ENCODE data around the gene AFM.

Gene AFM, protein sequence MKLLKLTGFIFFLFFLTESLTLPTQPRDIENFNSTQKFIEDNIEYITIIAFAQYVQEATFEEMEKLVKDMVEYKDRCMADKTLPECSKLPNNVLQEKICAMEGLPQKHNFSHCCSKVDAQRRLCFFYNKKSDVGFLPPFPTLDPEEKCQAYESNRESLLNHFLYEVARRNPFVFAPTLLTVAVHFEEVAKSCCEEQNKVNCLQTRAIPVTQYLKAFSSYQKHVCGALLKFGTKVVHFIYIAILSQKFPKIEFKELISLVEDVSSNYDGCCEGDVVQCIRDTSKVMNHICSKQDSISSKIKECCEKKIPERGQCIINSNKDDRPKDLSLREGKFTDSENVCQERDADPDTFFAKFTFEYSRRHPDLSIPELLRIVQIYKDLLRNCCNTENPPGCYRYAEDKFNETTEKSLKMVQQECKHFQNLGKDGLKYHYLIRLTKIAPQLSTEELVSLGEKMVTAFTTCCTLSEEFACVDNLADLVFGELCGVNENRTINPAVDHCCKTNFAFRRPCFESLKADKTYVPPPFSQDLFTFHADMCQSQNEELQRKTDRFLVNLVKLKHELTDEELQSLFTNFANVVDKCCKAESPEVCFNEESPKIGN

DNA sequence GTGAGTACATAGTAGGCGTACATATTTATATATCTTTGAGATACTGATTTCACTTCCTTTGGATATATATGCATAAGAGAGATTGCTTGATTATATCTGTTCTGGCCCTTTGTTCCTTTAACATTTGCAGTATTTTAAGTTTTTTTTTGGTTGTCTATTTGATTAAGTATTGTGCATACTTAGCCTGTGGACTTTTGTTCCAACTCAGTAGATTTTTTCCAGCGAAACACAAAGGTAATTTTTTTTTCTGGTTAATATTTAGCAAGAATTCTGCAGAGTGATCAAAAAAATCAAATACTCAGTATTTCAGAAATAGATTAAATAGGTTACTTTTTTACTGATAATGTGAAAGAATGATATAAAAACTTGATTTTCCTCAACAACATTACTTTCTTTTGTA, at the start of gene AFM:
TSS of gene AFM (plus strand) at position 388 of the 400 bp plus-strand sequence. CDS start 31 bp downstream, outside the sequence.
- no peak for DNase-seq

DNA sequence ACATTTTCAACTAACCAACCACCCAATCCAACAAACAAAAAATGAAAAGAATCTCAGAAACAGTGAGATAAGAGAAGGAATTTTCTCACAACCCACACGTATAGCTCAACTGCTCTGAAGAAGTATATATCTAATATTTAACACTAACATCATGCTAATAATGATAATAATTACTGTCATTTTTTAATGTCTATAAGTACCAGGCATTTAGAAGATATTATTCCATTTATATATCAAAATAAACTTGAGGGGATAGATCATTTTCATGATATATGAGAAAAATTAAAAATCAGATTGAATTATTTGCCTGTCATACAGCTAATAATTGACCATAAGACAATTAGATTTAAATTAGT, 49.8 kb upstream of the AFM start:
- no peak for DNase-seq

DNA sequence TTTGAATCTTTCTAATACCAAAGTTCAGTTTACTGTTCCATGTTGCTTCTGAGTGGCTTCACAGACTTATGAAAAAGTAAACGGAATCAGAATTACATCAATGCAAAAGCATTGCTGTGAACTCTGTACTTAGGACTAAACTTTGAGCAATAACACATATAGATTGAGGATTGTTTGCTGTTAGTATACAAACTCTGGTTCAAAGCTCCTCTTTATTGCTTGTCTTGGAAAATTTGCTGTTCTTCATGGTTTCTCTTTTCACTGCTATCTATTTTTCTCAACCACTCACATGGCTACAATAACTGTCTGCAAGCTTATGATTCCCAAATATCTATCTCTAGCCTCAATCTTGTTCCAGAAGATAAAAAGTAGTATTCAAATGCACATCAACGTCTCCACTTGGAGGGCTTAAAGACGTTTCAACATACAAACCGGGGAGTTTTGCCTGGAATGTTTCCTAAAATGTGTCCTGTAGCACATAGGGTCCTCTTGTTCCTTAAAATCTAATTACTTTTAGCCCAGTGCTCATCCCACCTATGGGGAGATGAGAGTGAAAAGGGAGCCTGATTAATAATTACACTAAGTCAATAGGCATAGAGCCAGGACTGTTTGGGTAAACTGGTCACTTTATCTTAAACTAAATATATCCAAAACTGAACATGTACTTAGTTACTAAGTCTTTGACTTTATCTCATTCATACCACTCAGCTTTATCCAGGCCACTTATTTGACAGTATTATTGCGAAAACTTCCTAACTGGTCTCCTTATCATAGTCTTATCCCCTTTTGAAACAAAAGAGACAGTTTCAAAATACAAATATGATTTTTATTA, 49.2 kb upstream of the AFM start:
- DNase-seq, result no peak

DNA sequence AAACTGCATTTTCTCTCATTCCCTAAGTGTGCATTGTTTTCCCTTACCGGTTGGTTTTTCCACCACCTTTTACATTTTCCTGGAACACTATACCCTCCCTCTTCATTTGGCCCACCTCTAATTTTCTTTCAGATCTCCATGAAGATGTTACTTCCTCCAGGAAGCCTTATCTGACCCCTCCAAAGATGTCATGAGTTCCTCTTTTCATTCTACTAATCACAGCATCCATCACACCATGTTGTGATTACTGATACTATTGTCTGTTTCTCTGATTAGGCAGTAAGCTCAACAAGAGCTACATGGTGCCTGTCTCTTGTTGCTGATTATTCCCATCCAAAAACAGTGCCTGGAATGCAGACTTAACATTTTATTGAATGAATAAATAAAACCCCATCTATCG, 48.4 kb upstream of the AFM start:
- DNase-seq, result no peak

DNA sequence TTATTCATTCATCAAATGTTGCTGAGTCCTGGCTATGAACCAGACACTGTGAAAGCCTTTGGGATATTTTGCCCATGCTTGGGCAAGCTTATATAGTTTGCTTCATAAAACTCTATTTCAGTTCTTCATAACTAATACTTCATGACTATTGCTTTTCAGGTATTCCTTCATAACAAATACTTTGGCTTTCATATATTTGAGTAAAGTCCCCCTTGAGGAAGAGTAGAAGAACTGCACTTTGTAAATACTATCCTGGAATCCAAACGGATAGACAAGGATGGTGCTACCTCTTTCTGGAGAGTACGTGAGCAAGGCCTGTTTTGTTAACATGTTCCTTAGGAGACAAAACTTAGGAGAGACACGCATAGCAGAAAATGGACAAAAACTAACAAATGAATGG, 47.2 kb upstream of the AFM start:
- no peak for DNase-seq

DNA sequence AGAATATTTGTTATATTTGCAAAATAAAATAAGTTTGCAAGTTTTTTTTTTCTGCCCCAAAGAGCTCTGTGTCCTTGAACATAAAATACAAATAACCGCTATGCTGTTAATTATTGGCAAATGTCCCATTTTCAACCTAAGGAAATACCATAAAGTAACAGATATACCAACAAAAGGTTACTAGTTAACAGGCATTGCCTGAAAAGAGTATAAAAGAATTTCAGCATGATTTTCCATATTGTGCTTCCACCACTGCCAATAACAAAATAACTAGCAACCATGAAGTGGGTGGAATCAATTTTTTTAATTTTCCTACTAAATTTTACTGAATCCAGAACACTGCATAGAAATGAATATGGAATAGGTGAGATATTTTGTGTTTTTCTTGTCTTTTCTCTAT, 45.6 kb upstream of the AFM start, which contains the start of gene AFP:
TSS of gene AFP (plus strand) at position 238 of the 400 bp plus-strand sequence. CDS start at position 280, 42 bp downstream.
- no peak for DNase-seq

DNA sequence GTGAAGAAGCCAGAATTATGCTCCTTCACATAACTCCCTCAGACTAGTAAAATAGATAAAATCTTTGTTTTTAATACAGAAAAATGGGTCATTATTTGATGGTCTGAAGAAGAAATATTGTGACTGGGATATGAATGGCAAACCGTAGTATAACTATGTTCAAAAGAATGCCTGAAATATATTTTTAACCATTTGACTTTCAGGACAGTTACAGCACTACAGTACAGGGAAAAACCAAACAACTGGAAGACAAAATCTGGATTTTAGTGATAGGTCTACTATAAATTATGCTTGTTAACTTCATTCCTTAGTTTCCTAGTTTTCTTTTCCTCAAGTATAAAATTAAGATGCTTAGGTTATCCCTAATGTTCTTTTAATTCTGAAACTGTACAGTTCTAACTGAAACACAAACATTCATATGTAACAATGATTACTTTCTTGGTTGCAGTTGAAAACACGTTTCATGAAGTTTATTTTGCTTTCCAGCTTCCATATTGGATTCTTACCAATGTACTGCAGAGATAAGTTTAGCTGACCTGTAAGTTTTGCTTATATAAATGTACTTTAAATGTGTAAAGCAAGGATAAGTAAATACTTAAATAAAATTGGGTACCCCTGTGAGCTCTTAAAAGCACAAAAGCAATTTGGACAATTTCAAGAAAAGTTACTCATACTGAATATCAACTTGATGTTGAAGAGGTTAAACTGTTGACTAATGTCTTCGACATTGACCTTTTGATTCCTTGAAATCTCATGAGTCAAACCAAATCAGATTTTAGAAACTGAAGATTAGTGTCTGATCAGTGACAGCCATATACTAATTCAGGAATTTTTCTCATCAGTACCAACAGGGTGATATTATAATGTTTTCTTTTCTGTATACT, 44.6 kb upstream of the AFM start:
- no peak for DNase-seq

DNA sequence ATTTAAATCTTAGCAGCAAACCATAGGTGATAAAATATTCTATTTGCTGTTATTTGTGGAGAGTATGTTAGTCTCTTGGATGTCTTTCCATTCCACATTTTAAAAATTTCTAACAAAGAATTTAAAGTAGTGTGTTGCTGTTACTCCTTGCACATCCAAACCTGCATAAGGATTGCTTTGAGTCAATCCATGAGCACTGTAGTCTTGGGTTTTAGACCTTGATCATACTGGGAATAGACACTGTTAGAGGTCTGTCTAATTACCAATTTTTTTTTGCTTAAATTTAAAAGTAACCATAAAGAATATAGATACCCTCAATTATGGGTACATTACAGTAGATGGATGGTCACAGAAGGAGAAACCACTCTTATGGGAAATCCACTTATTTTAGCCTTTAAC, 44.0 kb upstream of the AFM start:
- DNase-seq, result no peak

DNA sequence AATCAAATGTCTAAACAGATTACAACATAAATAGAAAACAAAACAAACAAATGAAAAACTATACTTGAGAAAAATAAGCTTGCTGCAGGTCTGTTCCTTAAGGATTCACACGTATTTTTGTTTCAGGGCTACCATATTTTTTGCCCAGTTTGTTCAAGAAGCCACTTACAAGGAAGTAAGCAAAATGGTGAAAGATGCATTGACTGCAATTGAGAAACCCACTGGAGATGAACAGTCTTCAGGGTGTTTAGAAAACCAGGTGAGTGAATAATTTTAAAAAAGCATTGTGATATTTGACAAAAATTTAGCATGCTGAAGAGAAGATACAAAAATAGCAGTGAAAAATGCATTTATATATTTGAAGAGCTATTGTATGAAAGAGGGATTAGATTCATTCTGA, 43.5 kb upstream of the AFM start:
- no peak for DNase-seq

DNA sequence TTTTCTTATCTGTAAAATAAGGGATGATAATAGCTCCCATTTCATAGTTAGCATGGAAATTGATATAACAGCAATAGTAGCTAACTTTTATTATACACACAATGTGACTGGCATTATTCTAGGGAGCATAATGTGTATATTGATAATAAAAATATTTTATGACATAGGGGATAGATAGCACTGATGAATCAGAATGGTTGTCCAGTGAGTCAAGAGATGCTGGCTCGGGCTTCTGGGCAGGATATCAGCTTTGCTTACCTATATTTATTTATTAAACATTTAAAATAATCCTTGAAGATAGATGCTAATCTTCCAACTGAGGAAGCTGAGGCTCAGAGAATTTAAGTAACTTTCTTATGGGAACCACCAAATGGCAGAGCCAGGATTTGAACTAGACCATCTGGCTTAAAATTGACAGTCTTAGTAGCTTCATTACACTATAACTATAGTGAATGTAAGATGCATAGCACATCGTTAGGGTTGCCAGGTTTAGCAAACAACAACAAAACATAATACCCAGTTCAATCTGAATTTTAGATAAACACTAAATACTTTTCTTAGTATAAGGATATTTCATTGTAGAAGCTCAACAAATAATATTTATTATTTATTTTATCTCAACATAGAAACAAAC, 42.8 kb upstream of the AFM start:
- no peak for DNase-seq

DNA sequence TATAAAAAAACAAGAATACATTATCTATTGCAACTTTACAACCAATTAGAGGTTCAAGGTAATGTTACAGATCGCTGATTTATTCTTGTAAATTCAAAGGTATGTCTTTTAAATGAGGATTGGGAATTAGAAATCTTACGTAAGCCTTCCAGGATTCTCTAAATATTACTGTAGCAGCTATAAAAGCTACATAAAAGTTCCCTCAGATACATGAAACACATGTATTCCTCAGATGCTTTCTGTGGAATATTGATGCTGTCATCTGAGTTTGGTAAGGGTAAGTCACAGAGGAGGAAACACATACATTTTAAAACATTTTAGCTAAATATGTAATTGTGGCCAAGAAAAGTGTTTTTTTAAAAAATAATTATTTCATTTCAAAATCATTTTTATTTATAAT, 42.1 kb upstream of the AFM start:
- no peak for DNase-seq

DNA sequence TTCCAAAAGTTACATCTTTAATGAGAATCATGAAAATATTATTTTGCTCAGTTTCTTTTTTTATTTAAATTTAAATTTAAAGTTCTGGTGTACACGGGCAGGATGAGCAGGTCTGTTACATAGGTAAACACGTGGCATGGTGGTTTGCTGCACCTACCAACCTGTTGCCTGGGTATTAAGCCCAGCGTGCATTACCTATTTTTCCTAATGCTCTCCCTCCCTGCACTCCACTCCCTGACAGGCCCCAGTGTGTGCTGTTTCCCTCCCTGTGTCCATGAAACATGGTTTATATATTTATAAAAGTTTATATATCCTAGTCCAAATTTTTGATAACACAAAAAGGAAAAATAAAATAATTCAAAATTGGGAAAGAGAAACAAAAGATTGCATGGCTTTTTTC, 41.6 kb upstream of the AFM start:
- no peak for DNase-seq

DNA sequence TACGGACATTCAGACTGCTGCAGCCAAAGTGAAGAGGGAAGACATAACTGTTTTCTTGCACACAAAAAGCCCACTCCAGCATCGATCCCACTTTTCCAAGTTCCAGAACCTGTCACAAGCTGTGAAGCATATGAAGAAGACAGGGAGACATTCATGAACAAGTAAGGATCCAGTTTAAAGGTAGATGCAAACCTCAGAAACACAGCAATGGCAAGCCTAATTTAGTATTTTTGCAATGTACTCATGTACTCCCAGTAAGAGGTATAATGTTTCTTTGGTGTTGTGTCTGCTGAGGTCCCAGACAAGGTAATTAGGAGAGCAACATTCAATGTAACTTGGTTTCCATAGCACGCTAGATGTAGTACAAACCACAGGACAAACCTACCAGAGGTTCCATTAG, 40.9 kb upstream of the AFM start:
- DNase-seq, result no peak

DNA sequence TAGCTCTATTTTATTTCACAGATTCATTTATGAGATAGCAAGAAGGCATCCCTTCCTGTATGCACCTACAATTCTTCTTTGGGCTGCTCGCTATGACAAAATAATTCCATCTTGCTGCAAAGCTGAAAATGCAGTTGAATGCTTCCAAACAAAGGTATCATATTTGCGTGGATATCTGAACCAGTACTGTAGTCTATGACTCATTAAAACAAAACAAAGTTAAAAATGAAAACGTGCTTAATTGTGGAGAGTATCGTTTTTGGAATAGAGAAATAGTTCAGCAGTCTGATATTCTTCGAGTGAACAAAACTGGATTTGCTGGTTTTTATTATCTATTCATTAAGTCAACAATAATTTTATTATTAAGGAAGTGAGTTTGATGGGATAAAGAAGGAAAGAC, 39.3 kb upstream of the AFM start:
- no peak for DNase-seq

DNA sequence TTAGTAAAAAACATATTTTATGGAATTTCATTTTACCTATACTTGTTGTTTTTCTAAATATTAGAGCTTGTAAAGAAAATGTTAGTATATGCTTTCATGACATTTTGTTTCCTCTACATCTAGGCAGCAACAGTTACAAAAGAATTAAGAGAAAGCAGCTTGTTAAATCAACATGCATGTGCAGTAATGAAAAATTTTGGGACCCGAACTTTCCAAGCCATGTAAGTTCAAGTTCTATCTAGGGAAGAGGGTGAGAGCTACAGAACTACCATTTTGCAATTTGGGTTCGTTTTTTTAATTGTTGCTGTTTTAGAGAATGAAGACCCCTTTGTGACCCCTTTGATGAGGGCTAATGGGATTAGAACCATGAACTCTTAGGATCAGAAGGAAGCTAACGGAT, 38.3 kb upstream of the AFM start:
- DNase-seq, result no peak

DNA sequence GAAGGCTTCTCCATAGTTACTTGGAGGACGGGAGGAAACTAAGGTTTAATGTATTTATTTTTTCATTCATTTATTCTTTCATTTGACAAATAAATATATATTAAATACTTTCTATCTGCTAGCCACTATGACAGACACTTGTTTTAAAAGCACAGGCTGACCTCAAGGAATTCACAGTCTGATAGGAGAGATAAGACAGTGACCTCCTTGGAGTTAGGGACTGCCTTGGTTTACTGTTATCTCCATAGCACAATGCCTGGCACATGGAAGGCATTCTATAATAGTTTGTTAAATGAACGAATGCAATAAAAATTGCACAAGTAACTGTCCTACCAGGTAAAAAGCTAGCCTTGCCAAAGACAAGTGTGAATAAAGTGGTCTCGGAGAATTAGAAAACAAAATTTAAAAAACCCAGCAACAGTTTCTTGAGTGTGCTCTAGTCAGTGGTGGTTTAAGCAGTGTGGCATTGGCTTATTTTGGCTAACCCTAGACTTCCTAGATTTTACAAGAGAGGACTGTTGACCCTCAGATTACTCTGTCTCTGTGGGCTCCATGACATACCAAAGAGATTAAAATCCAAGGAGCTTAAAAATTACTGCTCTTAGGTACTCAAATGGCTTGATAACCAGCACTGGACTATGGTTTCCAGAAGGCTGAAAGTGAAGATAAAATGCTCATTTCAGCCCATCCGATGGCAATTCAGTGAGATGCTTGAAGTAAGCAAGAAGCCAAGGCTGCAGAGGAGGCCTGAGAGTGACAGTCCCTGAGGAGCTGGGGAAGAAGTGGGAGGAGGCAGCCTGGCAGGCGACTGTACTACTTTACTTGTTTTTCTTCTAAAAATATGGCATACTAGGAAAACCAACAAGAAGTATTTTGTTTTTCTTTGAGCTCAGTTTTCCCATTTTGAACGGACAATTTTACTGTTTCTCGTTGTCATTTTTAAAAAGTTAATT, 35.9 kb upstream of the AFM start:
- DNase-seq, result no peak

DNA sequence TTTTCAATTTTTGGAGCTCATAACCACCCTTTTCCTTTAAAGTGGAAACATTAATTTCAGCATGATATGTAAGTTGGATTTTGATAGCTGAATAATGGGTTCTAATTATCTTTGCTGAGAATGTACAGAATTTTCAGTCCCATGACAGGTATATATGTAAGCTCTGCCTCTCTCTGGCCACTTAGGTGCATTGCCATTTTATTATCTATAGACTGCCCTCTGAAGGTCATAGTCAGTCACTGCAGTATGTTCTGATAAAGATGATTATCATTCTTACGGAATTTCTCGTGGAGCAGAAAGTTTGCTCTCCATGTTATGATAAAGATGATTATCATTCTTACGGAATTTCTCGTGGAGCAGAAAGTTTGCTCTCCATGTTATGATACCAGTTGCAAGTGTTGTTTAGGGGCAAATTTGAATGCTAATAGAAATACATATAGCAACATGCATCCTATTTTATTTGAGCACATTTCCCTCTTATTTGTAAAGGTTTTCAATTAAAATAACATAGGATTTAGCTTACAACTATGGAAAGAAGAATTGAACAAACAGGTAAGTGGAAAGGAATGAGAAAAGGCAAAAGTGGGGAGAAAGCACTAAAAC, 35.1 kb upstream of the AFM start:
- DNase-seq, result peak; percentile 35

DNA sequence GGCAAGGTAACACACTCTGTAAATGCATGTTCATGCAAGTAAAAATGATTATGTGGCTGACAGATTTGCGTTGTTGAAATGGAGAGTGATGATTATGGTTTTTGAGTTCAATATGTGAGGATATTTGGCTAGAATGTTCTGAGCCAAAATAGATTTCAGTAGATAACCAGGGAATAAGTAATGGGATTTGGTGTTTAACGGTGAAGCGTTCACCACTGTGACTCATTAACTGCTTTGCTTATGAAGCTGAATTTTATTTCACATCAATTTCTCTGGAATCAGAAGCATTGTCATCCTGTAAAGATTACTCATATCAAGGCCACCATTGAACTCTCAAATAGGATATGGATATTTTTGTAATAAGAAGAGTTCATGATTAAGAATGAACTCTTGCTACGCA, 33.9 kb upstream of the AFM start:
- no peak for DNase-seq

DNA sequence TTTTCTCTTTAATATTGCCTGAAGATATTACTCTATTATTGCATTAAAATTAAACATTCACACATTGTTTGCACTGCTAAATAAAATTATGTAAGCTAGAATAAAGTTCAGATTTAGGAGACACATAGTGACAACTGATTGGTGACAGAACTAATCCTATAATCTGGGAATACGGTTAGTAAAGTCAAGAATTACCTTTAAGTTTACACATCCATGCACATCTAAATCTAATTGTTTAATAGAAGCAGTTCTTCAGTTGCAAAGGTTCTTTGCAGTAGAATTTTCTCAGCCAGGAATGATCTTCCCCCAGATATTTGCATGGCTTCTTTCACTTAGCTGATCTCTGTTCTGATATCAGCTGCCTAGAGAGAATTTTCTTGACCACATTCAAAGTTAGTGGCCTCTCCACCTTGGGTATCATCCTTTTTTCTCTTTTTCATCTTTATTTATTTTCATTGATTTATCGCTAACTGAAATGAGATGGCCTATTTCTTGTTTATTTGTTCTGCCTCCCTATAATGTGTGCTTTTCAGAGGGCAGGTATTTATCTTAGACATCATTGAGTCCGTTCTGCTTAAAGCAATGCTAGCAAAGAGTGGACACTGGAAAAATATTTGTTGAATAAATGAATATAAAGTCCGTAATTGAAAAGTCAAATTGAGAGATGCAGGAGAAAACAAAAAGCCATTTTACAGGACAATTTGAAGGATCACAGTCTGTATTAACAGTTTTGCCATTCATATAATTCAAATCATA, 32.9 kb upstream of the AFM start:
- DNase-seq, result no peak
